Measurements from ENCODE around the gene ATP13A2.
"Not testable (repeated sequence)": the region's sequence is repeated elsewhere in the genome, so short reads cannot be mapped to it uniquely, and the experiment has no call there.

The ATP13A2 gene

GRCh38 chr1:16965486-16966067 lies 46.2 kb downstream of the ATP13A2 start:
- no peak for DNase-seq (ENCODE audit: low read depth in 2 of 3, low spot score in 1 of 3)

GRCh38 chr1:16964169-16964568 lies 47.6 kb downstream of the ATP13A2 start:
- not testable (repeated sequence) for DNase-seq (ENCODE audit: low read depth in 2 of 3, low spot score in 1 of 3)

DNA sequence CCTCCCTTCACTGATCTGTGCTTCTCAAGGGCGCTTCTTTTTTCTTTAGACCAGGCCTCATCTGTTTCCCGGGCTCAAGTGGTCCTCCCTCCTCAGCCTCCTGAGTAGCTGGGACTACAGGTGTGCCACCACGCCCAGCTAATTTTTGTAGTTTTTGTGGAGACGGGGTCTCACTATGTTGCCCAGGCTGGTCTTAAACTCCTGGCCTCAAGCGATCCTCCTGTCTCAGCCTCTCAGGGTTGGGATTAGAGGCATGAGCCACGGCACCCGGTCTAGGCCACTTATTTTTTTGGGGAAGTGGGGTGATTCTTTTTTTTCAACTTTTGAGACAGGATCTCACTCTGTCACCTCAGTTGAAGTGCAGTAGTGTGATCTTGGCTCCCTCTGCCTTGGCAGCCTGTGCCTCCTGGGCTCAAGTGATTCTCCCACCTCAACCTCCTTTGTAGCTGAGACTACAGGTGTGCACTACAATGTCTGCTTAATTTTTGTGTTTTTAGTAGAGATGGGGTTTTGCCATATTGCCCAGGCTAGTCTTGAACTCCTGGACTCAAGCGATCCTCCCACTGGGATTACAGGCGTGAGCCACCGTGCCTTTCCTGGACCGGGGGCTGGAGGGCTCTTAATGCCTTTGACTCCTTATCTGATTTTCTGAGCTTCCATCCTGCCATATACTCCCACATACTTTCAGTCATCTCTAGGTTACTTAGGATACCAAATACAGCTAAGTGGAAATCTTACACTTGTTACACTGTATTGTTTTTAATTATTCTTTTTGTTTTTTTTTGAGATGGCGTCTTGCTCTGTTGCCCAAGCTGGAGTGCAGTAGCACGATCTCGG lies 50.2 kb downstream of the ATP13A2 start:
- no peak for DNase-seq (ENCODE audit: low read depth in 2 of 3, low spot score in 1 of 3)

DNA sequence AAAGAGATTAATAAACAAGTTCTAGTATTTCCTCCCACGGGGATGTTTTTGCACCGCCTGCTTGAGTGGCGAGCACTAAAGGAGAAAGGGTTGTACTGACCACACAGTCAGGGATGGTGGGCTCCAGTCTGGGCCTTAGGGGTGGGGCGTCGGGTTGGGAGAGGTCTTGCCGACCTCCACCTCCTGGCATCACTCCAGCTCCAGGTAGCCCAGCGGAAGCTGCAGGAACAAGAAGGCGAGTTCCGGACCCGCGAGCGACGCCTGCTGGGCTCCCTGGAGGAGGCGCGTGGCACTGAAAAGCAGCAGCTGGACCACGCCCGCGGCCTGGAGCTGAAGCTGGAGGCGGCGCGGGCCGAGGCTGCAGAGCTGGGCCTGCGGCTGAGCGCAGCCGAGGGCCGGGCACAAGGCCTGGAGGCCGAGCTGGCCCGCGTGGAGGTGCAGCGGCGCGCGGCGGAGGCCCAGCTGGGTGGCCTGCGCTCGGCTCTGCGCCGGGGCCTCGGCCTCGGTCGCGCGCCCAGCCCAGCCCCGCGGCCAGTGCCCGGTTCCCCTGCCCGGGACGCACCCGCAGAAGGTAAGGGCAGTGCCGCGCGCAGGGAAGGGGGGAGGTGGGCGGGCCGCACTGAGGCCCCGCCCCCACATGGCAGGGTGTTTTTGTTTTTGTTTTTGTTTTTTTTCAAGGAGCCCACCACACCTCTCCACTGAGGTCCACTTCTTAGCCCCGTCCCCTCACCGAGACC lies 51.0 kb downstream of the ATP13A2 start:
- peak; percentile 68 to 83 (median 82) for DNase-seq (ENCODE audit: low read depth in 2 of 3, low spot score in 1 of 3)

DNA sequence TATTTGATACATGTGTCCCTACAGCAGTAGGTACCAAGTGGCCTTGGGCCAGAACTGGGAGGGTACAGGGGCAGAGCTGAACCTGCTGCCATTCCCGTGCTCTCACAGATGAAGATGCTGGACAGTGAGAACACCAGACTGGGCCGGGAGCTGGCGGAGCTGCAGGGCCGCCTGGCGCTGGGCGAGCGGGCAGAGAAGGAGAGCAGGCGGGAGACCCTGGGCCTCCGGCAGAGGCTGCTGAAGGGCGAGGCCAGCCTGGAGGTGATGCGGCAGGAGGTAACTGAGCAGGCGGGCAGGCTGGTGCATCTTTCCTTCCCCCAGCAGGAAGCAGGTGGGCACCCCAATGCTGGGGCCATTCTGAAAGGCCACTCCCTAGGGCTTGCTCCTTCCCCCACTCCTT lies 53.3 kb downstream of the ATP13A2 start:
- no peak for DNase-seq (ENCODE audit: low read depth in 2 of 3, low spot score in 1 of 3)

DNA sequence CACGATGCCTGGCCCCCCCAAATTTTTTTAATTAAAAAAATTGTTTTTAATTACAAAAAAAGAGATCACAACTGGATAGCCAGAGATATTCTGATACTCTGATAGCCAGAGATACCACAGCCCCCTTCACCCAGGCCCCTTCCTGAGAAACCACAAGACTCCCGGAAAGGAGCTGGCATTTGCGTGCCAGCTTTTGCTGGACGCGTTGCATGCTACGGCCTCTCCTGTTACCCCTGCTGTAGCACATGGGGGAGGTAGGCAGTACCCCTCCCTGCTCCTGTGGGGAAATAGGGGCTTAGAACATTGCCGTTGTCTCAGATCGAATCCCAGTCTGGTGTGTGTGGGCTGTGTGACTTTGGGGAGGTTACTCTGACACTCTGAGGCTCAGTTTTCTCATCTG lies 54.0 kb downstream of the ATP13A2 start:
- no peak for DNase-seq (ENCODE audit: low read depth in 2 of 3, low spot score in 1 of 3)

DNA sequence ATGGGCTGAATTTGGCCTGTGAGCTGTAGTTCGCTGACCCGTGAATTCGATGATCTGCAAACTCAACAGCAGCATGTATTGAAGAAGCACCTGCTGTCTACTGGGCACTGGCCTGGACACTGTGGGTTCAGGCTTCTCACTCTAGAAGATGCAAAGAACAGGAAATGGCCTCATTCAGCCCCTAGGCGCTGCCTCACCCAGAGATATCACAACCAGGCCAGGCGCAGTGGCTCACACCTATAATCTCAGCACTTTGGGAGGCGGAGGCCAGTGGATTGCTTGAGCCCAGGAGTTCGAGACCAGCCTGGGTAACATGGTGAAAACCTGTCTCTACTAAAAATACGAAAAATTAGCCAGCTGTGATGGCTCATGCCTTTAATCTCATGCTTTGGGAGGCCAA lies 55.0 kb downstream of the ATP13A2 start:
- no peak for DNase-seq (ENCODE audit: low read depth in 2 of 3, low spot score in 1 of 3)

- no peak for DNase-seq (ENCODE audit: low read depth in 2 of 3, low spot score in 1 of 3)
These were observed 56.5 kb downstream of the ATP13A2 start for GRCh38 chr1:16955186-16955585.

GRCh38 chr1:16954579-16954978 lies 57.1 kb downstream of the ATP13A2 start:
- no peak for DNase-seq (ENCODE audit: low read depth in 2 of 3, low spot score in 1 of 3)

DNA sequence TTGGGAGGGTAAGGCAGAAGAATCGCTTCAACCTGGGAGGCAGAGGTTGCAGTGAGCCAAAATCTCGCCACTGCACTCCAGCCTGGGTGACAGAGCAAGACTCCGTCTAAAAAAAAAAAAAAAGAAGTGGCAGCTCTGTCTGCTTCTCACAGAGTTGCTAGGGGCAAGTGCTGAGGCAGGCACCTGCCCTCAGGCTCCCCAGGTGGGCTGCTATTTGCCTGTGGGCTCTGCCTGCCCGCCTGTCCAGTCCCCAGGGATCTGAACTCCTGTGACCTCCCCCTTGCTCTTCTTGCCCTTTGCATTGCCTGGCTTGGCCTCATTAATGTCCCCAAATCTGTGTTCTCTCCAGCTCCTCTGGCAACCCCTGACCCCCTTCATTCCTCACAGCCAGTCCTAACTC lies 59.4 kb downstream of the ATP13A2 start:
- DNase-seq (ENCODE audit: low read depth in 2 of 3, low spot score in 1 of 3), result not testable (repeated sequence)

- DNase-seq (ENCODE audit: low read depth in 2 of 3, low spot score in 1 of 3), result not testable (repeated sequence)
These were observed 62.7 kb downstream of the ATP13A2 start for GRCh38 chr1:16949026-16949425.

GRCh38 chr1:16948282-16948891 lies 63.3 kb downstream of the ATP13A2 start:
- not testable (repeated sequence) for DNase-seq (ENCODE audit: low read depth in 2 of 3, low spot score in 1 of 3)

GRCh38 chr1:16946646-16947045 lies 65.1 kb downstream of the ATP13A2 start:
- no peak for DNase-seq (ENCODE audit: low read depth in 2 of 3, low spot score in 1 of 3)

DNA sequence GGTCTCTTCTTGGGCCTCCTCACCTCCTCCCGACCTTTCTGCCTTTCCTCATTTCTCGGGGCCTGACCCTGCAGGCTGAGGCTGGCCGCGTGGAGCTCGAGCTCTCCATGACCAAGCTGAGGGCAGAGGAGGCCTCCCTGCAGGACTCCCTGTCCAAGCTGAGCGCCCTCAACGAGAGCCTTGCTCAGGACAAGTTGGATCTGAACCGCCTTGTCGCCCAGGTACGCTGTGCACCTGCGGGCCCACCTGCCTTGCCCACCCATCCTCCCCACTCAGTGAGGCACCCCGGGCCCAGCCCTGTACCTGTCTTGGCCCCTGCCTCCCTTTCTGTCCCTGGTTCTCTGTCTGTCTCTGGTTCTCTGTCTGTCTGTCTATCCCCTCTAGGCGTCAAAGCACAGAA lies 65.5 kb downstream of the ATP13A2 start:
- not testable (repeated sequence) for DNase-seq (ENCODE audit: low read depth in 2 of 3, low spot score in 1 of 3)

DNA sequence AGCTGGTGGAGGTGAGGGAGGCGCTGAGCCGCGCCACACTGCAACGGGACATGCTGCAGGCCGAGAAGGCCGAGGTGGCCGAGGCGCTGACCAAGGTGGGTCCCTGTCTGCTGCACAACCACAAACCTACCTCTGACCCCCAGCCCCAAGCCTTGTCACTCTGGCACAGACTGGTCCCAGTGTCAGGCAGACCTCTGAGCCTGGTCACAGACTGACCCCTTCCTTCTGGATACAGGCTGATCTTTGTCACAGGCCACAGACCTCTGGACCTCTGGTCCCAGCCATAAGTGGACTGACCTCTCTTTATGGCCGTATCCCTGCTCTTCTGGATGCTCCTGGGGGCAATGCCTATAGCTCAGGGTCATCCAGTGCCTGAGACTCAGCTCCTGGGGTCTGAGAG lies 66.2 kb downstream of the ATP13A2 start:
- not testable (repeated sequence) for DNase-seq (ENCODE audit: low read depth in 2 of 3, low spot score in 1 of 3)

DNA sequence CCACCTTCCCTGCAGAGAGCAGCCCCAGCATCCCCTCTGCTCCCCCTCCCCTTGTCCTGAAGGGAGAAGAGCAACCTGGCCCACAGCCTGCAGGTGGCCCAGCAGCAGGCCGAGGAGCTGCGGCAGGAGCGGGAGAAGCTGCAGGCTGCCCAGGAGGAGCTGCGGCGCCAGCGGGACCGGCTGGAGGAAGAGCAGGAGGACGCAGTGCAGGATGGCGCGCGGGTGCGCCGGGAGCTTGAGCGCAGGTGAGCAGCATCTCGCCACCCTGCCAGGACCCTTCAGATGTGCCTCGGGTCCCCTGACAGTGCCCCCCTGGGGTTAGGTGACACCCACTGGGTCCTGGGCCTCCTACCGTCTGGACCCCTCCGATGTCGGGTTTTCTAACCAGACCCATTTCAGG lies 67.7 kb downstream of the ATP13A2 start:
- DNase-seq (ENCODE audit: low read depth in 2 of 3, low spot score in 1 of 3), result no peak

DNA sequence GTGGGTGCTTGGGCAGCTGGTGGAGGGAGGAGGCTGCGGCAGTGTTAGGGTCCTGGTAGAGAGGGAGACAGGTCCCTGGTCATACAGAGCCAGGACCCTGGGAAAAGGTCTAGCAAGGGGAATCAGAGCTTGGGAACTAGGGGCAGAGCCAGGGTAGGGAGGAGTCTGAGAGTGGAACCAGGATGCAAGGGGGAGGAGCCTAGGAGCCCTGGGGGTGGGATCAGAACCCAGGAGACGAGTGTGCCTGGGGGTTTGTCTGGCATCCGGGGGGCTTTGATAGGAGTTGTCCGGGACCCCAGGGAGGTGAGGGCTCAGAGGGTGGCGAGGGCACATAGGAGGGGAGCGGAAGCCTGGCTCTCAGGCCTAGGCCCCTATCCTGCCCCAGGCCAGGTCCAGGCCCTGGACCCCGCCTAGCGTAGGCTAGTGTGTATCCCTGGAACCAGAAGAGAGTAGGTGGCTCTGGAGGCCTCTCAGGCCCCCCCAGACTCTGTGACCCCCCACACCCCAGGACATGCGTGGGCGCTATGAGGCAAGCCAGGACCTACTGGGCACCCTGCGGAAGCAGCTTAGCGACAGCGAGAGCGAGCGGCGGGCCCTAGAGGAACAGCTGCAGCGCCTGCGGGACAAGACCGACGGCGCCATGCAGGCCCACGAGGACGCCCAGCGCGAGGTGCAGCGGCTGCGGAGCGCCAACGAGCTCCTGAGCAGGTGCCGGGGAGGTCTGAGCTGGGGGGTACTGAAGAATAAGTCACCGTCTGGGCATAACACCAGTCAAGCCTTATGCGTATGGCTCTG lies 72.1 kb downstream of the ATP13A2 start:
- DNase-seq (ENCODE audit: low read depth in 2 of 3, low spot score in 1 of 3), result not testable (repeated sequence)

DNA sequence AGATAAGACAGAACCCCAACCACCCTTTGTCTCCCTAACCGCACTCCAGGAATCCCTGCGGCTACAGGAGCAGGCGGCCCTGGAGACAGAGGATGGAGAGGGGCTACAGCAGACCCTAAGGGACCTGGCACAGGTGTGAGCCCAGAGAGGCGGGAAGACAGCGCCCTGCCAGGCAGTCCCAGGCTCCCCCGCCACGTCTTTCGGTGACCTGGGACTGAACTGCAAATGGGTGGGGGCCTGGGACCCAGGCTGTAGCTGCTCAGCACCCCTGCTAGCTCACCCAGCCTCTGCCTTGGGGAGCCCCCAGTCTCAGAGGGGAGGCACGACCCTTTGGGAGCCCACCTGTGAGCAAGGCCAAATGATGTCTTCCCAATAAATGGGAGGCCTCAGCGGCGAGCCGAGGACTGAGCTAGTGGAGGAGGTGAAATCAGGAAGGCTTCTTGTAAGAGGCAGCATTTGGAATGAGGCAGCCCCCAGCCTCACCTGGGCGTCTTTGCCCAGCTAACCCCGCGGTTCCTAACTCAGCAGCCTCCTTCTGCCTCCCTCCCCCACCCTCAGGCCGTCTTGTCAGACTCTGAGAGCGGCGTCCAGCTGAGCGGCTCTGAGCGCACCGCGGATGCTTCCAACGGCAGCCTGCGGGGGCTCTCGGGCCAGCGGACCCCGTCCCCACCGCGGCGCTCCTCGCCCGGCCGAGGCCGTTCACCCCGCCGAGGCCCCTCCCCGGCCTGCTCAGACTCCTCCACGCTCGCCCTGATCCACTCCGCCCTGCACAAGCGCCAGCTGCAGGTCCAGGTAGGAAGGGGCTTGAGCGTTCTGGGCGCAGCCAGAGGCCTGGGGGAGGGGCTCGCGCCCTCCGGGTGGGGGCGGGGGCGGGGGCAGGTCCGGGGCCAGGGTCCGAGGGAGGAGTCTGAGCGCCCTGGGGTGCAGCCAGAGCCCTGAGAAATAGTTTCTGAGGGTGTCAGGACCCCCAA lies 73.1 kb downstream of the ATP13A2 start:
- no peak for DNase-seq (ENCODE audit: low read depth in 2 of 3, low spot score in 1 of 3)

DNA sequence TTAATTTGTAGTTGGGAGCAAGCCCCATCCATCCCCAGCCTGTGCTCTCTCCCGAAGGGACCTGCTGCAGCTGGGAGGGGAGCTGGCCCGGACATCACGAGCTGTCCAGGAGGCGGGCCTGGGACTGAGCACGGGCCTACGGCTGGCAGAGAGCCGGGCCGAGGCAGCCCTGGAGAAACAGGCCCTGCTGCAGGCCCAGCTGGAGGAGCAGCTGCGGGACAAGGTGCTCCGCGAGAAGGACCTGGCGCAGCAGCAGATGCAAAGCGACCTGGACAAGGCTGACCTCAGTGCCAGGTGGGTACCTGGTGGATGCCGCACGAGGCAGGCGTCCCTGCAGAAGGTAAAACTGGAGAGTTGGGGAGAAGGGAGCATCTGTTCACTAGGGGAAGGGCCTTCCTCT lies 75.1 kb downstream of the ATP13A2 start:
- DNase-seq (ENCODE audit: low read depth in 2 of 3, low spot score in 1 of 3), result not testable (repeated sequence)

Measured in stimulated activated CD4-positive, alpha-beta T cell treated with anti-CD3 and anti-CD28 coated beads, Interleukin-12 subunit alpha, Interleukin-12 subunit beta, amount 100 ng/mL, for 48 hours (primary cell).